ENCODE results near the gene ICAM4.

GRCh38 chr19:10237702-10238101 lies 49.1 kb upstream of the ICAM4 start:
- TF ChIP-seq POLR2AphosphoS5 (IDR thresholded peaks at IDR 0.05; ENCODE audit: low read depth, low read length) = no peak
- TF ChIP-seq REST (IDR thresholded peaks at IDR 0.05; ENCODE audit: insufficient read depth in 1 of 2, low read depth in 2 of 2, low read length in 2 of 2) = no peak
